ENCODE results near the gene PRAMEF14. TPM values are rescaled to one million over a fixed set of nuclear protein-coding genes. Genes with fewer than 3 reads are reported as not detected.

Gene PRAMEF14, protein sequence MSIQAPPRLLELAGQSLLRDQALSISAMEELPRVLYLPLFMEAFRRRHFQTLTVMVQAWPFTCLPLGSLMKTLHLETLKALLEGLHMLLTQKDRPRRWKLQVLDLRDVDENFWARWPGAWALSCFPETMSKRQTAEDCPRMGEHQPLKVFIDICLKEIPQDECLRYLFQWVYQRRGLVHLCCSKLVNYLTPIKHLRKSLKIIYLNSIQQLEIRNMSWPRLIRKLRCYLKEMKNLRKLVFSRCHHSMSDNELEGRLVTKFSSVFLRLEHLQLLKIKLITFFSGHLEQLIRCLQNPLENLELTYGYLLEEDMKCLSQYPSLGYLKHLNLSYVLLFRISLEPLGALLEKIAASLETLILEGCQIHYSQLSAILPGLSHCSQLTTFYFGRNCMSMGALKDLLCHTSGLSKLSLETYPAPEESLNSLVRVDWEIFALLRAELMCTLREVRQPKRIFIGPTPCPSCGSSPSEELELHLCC
- not detected in 2 replicates for total RNA-seq

GRCh38 chr1:13347034-13347433 lies at the start of gene PRAMEF14:
PRAMEF14 (minus strand) TSS chr1:13347134; CDS start chr1:13345314, 1,820 bp downstream.

GRCh38 chr1:13389332-13389731 lies 42.4 kb upstream of the PRAMEF14 start, which contains the start of gene PRAMEF17:
PRAMEF17 (plus strand) TSS chr1:13389632; CDS start chr1:13389658, 26 bp downstream.

DNA sequence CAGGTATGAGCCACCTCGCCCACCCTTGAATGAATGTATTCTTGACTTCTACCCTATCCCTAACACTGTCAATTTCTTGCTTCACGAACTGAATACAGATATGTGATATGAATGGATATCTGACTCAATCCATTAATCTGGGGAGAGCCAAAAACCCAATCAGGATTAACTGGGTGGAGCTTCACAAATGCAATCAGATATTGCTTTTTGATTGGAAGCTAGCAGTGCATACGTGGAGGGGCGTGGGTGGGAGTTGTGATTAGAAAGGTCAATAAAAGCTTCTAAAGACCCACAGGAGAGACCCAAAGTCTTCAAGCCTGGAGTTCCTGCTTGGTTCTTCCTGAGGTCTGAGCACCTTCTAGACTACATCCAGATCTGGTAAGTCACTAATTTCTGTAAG lies 31.7 kb downstream of the PRAMEF14 start, which contains the start of gene PRAMEF15:
TSS of gene PRAMEF15 (plus strand) at position 301 of the 400 bp plus-strand sequence. CDS start 2,827 bp downstream, outside the sequence.

GRCh38 chr1:13303239-13303638 lies 43.7 kb downstream of the PRAMEF14 start, which contains the start of gene PRAMEF33:
PRAMEF33 (plus strand) TSS chr1:13303539; CDS start chr1:13305955, 2,416 bp downstream.

Other genes starting within 250 kb of the PRAMEF14 start
- gene HNRNPCL2, start 230.3 kb downstream of the PRAMEF14 start, total RNA-seq, result not detected in 2 replicates
- not detected in 2 replicates for gene PRAMEF26, start 191.1 kb downstream of the PRAMEF14 start, total RNA-seq
- gene HNRNPCL4, start 181.5 kb downstream of the PRAMEF14 start, total RNA-seq, result not detected in 2 replicates
- gene PRAMEF9, start 175.3 kb downstream of the PRAMEF14 start, total RNA-seq, result not detected in 2 replicates
- not detected in 2 replicates for gene PRAMEF13, start 145.7 kb downstream of the PRAMEF14 start, total RNA-seq
- gene PRAMEF18, start 121.0 kb downstream of the PRAMEF14 start, total RNA-seq, result not detected in 2 replicates
- gene PRAMEF5, start 92.9 kb downstream of the PRAMEF14 start, total RNA-seq, result not detected in 2 replicates
- not detected in 2 replicates for gene PRAMEF8, start 62.0 kb downstream of the PRAMEF14 start, total RNA-seq
- not detected in 2 replicates for gene PRAMEF33, start 43.6 kb downstream of the PRAMEF14 start, total RNA-seq
- gene PRAMEF15, start 31.6 kb downstream of the PRAMEF14 start, total RNA-seq, result not detected in 2 replicates
- gene PRAMEF19, start 24.8 kb upstream of the PRAMEF14 start, total RNA-seq, result not detected in 2 replicates
- gene PRAMEF17, start 42.5 kb upstream of the PRAMEF14 start, total RNA-seq, result not detected in 2 replicates
- gene PRAMEF20, start 63.3 kb upstream of the PRAMEF14 start, total RNA-seq, result not detected in 2 replicates
- not detected in 2 replicates for gene LRRC38, start 166.9 kb upstream of the PRAMEF14 start, total RNA-seq
- gene PDPN, start 236.7 kb upstream of the PRAMEF14 start, total RNA-seq, result 3.8 and 11.1 TPM in 2 replicates

Measured in tracheal epithelial cell (primary cell).